Measurements from ENCODE around the gene MPPED2.

DNA sequence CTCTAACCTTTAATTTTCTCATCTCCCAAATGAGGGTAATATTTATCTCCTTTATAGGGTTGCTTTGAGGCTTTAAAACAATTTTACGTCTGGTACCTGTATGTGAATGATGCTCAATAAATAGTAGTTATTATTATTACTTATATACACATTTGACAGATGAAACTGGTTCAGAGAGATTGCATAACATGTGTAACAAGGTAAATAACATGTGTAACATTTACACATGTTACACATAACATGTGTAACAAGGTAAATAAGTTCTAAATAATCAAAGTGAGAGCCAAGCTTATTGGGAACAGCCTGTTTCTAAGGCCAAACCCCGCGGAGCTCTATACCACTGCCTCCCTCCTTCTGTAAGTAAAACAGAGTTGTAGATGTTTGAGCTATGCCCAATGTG lies 100.9 kb downstream of the MPPED2 start:
- TF ChIP-seq POLR2AphosphoS5 (IDR thresholded peaks at IDR 0.05; ENCODE audit: low read depth, low read length) = no peak
- TF ChIP-seq, protein P1, sequence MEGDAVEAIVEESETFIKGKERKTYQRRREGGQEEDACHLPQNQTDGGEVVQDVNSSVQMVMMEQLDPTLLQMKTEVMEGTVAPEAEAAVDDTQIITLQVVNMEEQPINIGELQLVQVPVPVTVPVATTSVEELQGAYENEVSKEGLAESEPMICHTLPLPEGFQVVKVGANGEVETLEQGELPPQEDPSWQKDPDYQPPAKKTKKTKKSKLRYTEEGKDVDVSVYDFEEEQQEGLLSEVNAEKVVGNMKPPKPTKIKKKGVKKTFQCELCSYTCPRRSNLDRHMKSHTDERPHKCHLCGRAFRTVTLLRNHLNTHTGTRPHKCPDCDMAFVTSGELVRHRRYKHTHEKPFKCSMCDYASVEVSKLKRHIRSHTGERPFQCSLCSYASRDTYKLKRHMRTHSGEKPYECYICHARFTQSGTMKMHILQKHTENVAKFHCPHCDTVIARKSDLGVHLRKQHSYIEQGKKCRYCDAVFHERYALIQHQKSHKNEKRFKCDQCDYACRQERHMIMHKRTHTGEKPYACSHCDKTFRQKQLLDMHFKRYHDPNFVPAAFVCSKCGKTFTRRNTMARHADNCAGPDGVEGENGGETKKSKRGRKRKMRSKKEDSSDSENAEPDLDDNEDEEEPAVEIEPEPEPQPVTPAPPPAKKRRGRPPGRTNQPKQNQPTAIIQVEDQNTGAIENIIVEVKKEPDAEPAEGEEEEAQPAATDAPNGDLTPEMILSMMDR (IDR thresholded peaks at IDR 0.05 in 2 of 3, conservative IDR thresholded peaks at IDR 0.05 in 1 of 3; ENCODE audit: borderline replicate concordance in 1 of 3, insufficient read depth in 1 of 3, low read depth in 2 of 3, low read length in 2 of 3) = no peak
